IMR-90 (cell line): Measurements from ENCODE around the gene KCNQ1.

Experiments used
- BHLHE40 ChIP-seq: fragments of 150-350 bp; IDR thresholded peaks from 2 replicates; pipeline ENCODE4 v1.6.1; 2016; ENCODE audit warnings: mild to moderate bottlenecking, low read depth, low read length
- CHD1 ChIP-seq: IDR thresholded peaks from 2 replicates; pipeline ENCODE4 v1.6.1; 2012; ENCODE audit warnings: low read depth, low read length, improper control_type of control experiment
- FOS ChIP-seq: fragments of 150-350 bp; IDR thresholded peaks from 2 replicates; pipeline ENCODE4 v1.6.1; 2016; ENCODE audit warnings: low read depth, low read length
- MAFK ChIP-seq: IDR thresholded peaks from 2 replicates; pipeline ENCODE4 v1.6.1; 2012; ENCODE audit warnings: low read depth, low read length, improper control_type of control experiment
- MXI1 ChIP-seq: IDR thresholded peaks from 2 replicates; pipeline ENCODE4 v1.6.1; 2012; ENCODE audit warnings: low read depth, mild to moderate bottlenecking, low read length, moderate library complexity, borderline replicate concordance
- NFE2L2 ChIP-seq: fragments of 150-350 bp; IDR thresholded peaks from 2 replicates; pipeline ENCODE4 v1.6.1; 2016; ENCODE audit warnings: low read depth, mild to moderate bottlenecking, low read length
- POLR2A ChIP-seq: IDR thresholded peaks from 2 replicates; pipeline ENCODE4 v1.6.1; 2012; ENCODE audit warnings: mild to moderate bottlenecking, low read depth, low read length
- RAD21 ChIP-seq: IDR thresholded peaks from 2 replicates; pipeline ENCODE4 v1.6.1; 2012; ENCODE audit warnings: low read length, improper control_type of control experiment
- RCOR1 ChIP-seq: IDR thresholded peaks from 2 replicates; pipeline ENCODE4 v1.6.1; 2012; ENCODE audit warnings: mild to moderate bottlenecking, low read length, improper control_type of control experiment; ENCODE audit not compliant: insufficient replicate concordance
- RFX5 ChIP-seq: IDR thresholded peaks from 2 replicates; pipeline ENCODE4 v1.8.0; 2012; ENCODE audit warnings: low read depth, mild to moderate bottlenecking, low read length, moderate library complexity
- SMC3 ChIP-seq: fragments of 150-350 bp; IDR thresholded peaks from 2 replicates; pipeline ENCODE4 v1.6.1; 2016; ENCODE audit warnings: low read depth, mild to moderate bottlenecking, antibody characterized with exemption, low read length, moderate library complexity
- USF2 ChIP-seq: fragments of 150-350 bp; IDR thresholded peaks from 2 replicates; pipeline ENCODE4 v1.6.1; 2017; ENCODE audit warnings: mild to moderate bottlenecking, antibody characterized with exemption, low read length, low read depth
- TF ChIP-seq, protein P1 (sequence below): conservative IDR thresholded peaks from 2 replicates; pipeline ENCODE4 v1.5.1; 2012; ENCODE audit warnings: mild to moderate bottlenecking, low read depth, low read length, improper control_type of control experiment

GRCh38 chr11:2678396-2678795 lies 233.6 kb downstream of the KCNQ1 start:
- TF ChIP-seq SMC3 (no peak), RCOR1 (no peak), POLR2A (no peak), NFE2L2 (no peak), MAFK (no peak), RAD21 (no peak), MXI1 (no peak), CHD1 (no peak), RFX5 (no peak), FOS (no peak), USF2 (no peak), BHLHE40 (no peak)
- TF ChIP-seq, protein P1, sequence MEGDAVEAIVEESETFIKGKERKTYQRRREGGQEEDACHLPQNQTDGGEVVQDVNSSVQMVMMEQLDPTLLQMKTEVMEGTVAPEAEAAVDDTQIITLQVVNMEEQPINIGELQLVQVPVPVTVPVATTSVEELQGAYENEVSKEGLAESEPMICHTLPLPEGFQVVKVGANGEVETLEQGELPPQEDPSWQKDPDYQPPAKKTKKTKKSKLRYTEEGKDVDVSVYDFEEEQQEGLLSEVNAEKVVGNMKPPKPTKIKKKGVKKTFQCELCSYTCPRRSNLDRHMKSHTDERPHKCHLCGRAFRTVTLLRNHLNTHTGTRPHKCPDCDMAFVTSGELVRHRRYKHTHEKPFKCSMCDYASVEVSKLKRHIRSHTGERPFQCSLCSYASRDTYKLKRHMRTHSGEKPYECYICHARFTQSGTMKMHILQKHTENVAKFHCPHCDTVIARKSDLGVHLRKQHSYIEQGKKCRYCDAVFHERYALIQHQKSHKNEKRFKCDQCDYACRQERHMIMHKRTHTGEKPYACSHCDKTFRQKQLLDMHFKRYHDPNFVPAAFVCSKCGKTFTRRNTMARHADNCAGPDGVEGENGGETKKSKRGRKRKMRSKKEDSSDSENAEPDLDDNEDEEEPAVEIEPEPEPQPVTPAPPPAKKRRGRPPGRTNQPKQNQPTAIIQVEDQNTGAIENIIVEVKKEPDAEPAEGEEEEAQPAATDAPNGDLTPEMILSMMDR, result no peak
